HG03457 (cell line): ENCODE results near the gene ZNF423.

Experiments used
- ATAC-seq: cut with Tn5 transposase; IDR thresholded peaks from one replicate; pipeline ENCODE4 v1.9.1; 2021; ENCODE audit warnings: moderate number of reproducible peaks; ENCODE audit not compliant: unreplicated experiment

Gene ZNF423

DNA sequence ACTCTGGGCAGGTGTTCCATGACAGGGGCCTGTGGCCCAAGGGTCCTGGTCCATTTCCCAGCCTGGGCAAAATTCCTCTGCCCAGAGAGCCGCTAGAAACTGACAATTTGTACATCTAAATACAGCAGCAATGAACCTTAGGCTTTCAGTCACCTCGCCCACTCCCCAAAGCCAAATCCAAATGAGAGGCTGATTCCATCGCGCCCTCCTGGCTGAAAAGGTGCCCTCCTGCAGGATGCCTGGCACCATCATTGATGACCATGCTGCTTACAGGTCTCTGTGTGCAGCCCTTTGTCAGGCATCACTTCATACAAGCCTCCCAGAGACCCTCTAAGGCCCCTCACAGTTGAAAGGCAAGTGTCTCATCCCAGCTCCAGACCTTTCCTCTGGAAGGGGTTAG lies 367.6 kb downstream of the ZNF423 start:
- ATAC-seq, result no peak

DNA sequence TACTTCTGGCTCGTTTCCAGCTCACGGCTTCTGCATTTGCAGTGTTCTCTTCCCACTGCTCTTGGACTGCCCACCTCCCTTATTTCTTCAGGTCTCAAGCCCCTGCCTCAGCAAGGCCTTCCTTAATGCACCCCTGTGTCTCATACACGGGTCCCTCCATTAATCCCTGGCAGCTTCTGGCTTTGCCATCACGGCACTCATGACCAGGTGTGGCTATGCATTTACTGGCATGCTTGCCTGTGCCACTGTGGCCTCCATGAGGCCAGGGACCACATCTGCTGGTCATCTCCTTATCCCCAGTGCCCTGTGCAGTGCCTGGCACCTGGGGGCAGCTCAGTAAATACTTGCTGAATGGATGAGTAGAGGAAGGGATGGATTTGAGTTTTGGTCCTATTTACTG lies 368.2 kb downstream of the ZNF423 start:
- no peak for ATAC-seq

DNA sequence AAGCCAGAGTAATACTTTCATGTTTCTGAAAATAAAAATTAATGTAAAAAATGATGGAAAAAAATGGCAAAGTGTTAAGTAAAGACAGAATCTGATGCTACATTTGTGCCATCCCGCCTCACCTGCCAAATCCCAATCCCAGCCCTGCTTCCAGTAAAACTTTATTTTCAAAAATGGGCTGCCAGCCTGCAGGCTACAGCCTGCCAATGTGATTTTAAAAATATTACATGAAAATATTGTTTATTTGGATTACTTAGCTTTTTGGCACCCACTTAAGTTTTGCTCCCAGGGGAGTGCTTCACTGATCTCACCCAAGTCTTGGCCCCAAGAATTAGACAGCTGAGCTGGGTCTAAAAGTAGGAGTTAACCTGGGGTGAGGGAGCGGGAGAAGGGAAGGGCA lies 369.5 kb downstream of the ZNF423 start:
- ATAC-seq, result no peak

DNA sequence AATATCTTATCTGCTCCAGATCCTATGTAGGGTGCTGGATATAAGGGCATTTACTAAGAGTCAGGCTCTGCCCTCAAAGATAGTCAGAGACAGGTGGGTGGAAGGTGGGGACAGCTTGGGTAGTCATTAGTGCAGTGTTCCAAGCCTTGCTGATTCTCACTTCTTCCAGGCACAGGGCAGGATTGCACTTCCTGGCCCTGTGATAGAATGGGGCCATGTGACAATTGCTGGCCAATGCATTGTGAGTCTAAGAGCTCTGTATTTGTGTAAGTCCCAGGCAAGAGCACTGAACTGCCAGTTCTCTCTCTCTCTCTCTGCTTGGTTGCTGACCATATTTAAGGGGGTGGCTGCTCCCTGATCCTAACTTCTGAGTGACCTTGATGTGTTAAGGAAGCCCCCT lies 370.2 kb downstream of the ZNF423 start:
- ATAC-seq, result no peak

DNA sequence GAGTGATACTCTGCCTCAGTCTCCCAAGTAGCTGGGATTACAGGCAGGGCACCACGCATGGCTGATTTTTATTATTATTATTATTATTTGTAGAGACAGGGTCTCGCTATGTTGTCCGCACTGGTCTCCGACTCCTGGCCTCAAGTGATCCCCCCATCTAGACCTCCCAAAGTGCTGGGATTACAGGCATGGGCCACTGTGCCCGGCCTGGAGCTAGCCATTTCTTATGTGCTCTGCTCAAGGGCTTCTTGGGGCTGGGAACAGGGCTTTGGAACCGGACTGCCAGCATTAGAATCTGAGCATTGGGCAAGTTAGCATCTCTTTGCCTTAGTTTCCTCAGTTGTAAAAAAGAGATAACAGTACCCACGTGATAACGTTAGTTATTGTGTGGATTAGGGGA lies 371.0 kb downstream of the ZNF423 start:
- no peak for ATAC-seq

DNA sequence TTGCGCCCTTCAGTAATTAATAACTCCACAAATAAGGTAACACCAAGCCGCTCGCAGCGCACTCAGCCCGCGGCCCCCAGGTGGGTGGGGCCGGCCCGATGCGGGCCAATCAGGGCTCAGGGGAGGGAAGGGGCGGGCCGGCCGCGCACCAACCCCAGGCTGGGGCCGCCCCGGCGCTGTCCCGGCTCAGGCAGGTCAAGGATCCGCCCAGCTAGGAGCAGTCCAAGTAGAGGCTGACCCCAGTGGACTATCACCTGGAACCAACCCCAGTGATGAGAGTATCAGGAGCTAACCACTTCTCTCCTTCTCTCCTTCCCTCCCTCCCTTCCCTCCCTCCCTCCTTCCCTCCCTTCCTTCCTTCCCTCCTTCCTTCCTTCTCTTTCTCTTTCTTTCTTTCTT lies 371.5 kb downstream of the ZNF423 start:
- ATAC-seq, result no peak

DNA sequence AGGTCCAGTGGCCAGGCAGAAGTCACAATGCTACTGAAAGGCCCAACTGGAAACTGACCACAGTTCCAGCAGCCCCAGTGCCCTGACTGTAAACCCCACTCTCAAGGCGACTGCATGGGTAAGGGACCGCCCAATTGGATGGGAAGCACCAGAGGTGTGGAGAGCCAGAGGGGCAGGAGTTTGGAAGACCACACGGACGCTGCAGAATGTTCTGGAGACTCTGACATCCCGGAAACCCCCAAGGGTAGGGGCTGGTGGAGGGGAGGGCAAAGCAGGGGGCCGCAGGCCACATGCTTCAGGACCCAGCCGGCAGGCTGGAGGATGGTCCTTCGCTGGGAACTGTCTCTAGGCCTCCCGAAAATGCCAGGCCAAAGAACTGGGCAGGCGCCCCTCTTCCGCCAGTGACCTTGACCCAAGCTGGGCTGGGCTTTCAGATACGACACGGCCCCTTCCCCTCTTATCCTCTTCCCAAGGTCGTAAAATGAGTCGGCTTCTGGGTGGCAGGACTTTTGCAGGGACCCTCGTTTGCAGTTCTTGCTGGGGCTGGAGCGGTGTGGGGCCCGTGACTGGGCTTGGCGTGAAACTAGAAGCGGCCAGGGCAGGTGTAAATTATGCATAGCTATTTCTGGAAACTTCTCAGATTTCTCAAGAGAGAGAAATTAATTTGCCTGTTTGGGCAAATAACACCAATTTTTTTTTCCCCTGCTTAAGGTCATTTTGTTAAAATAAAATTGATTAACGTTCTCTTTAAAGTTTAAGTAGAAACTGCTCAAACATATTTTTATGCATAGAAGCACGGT lies 372.1 kb downstream of the ZNF423 start:
- no peak for ATAC-seq

DNA sequence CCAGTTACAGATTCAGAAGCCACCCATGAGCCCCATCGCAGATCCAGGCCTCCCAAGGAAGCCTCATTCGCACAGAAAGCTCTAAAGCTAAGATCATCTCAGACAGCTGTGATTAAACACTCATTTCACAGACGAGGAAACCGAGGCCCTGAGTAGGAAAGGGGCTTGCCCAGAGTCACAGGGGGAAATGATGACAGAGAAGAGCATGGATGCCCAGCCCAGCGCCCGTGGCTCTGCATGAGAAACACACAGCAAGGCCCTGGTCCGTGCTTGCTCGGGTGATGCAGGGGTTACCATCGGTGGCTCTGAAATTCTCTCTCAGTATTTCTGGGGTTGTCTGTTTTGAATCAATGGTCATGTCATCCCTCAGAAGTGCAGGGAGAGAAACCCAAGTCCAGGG lies 372.7 kb downstream of the ZNF423 start:
- no peak for ATAC-seq

DNA sequence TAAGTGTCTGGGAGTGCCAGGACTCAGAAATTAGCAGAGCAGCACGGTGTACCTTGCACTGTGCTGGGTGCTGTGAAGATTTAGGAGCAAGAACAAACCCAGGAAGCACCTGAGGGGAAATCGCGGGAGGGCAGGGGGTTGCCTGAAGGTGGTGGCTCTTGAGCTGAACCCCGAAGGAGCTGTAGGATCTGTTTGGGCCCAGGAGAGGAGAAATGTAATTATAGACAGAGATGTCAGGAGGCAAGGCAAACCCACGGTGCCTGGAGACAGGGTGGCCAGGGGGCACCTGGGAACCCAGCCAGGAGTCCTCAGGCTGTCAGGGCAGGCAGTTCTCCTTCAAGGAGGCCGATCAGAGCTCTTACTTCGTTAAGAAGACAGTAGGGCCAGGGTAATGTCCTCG lies 373.2 kb downstream of the ZNF423 start:
- no peak for ATAC-seq

DNA sequence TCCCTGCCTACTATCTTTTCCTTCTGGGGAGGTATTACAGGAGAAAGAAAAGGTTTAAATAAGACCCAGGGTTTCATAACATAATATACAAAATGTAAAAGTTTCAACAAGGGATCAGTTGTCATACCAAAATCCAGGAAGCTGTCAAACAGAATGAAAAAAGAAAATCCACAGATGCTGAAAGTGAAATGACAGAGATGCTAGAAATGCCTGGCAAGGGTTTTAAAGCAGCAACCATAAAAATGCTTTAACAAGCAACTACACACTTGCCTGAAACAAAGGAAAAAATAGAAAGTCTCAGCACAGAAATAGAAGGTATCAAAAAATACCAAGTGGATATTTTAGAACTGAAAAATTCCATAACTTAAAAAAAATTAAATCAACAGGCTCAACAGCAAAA lies 377.3 kb downstream of the ZNF423 start:
- ATAC-seq, result no peak

DNA sequence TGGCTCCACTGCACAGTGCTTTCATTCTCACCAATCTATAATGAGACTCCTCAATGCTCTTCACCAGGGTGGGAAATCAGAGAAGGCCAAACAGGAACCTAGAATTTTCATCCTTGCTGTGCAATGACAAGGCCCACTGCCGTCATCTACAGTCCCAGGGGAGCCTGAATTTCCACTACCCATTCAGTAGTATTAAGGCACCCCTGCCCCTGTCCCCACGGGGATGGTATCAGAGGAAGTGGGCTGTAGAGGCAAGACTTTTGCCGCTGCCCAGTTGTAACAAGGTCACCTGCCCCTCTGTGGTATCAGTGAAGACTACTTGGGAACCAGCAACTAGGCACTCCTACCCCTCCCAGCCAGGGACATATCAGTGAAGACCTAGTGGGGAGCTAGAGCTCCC lies 377.8 kb downstream of the ZNF423 start:
- ATAC-seq, result no peak

DNA sequence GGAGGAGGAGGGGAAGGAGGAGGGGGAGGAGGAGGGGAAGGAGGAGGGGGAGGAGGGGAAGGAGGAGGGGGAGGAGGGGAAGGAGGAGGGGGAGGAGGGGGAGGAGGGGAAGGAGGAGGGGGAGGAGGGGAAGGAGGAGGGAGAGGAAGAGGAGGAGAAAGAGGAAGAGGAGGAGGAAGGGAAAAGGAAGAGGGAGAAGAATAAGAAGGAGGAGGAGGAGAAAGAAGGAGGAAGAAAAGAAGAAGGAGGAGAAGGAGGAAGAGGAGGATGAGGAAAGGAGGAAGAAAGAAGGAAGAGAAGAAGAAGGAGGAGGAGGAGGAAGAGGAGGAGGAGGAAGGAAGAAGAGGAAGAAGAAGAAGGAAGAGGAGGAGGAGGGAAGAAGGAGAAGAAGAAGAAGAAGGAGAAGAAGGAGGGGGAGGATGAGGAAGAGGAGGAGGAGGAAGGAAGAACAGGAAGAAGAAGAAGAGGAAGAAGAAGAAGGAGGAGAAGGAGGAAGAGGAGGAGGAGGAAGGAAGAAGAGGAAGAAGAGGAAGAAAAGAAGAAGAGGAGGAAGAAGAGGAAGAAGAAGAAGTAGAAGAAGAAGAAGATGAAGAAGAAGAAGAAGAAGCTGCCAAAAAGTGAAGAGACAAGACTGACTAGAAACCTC lies 378.5 kb downstream of the ZNF423 start:
- no peak for ATAC-seq

DNA sequence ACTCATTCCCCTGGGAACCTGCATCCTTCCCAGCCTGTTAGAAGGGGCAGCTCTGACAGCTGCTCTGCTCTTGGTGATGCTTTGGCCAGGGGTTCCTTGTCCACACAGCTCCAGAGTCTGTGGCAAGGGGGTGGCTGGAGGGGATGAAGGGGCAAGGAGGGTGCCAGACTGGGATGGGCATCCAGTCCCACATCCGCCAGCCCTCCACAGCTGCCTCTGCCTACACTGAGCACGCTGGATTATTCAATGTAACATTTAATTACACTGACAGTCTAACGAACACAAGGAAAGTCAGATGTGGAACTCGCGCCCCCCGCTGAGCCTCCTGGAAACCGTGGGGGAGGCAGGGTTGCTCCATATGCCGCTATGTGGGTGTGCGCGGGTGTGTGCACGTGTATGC lies 381.2 kb downstream of the ZNF423 start:
- no peak for ATAC-seq

DNA sequence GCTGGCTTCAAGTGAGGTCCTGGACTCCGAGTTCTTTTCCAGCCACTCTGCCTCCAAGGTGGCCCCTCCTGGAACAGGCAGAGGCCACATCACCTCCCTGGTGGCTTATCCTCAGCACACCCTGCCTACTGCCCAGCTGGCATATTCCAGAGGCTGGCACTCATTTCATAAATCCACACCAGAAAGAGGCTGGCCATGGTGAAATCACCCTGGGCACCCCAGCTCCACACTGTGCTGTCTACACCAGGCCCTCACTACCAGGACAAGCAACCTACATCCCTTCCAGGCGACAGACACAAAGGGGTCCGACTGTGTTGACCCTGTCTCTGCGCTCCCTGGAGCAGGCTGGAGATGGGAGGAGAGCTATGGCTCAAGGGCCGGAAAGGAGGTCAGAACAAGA lies 382.1 kb downstream of the ZNF423 start:
- no peak for ATAC-seq

DNA sequence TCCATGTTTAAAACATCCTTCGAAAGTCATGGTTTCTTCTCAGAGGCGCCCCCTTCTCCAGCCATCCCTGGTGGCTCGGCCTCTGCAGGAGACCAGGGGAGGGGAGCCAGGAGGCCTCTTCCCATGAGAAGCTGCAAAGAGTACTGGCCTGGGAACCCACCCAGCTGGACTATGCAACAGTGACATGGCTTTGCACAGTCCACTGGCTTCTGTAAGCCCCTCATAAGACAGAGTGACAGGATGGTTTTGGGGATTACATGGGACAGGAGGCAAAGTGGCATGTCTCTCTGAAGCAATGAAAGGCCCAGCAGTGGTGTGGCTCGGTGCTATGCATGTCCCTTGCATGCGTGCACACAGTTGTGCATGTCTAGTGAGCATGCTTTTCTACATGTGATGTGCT lies 382.8 kb downstream of the ZNF423 start:
- no peak for ATAC-seq

DNA sequence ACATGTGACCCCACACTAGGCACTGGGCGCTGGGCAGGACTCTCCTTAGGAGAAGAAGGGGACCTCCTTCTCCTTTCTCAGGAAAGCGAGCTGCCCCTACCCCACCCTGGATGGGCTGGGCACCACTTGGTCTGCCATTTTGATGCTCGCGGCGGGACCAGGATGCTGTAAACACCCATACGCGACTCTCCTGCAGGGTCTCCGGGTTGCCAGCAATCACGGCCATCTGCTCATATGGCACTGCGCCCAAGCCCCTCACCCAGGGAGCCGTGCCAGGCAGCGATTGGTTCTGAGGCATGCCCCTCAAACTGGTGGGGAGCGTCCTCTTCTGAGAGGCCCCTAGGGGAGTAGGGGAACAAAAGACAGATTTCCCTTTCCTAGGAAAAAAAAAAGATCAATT lies 383.3 kb downstream of the ZNF423 start:
- ATAC-seq, result no peak

DNA sequence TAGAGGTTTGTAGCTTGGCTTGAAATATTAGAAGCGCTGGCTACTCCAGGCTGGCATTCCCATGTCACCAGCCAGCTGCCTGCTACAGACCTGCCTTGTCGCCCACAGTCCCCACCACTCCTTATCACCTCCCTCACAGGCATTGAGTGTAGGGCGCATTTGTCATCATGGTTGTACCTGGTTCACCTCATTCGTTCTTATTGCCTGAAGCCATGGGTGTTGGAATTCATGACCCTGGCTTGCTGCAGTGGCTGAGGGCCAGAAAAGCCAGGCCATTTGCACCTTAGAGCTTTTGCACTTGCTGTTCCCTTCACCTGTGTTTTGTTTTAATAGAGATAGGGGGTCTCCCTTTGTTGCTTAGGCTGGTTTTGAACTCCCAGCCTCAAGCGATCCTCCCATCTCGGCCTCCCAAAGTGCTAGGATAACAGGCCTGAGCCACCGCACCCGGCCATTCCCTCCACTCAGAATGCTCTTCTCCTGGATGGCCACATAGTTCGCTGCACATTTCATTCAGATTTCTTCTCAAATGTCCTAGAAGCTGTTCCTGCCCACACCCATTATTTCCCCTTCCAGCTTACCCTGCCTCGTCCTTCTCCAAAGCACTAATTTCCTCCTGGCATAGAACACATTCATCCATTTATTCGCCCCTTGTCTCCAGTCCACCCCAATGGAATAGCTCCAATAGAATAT lies 384.7 kb downstream of the ZNF423 start:
- ATAC-seq, result no peak

DNA sequence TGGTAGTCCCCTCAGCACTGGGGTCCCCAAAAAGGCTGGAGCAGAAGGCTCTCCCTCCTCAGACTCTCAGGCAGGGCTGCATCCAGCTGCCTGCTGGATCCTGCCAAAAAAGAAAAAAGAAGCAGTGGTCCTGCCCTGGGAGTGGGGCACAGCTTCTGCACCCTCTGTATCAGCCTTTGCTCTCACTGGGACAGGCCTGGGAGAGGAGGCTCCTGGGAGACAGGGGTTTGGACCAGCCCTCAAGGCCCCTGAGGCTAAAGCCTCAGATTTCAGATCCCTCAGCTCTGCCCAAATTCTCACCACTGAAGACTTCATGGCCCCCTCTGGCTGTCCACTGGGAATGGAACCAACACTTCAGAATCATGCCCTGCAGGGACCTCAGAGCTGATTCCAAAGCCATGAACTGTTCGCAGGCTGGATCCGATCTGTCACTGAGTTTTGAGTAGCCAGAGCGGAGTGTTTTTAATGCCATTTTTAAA lies 385.4 kb downstream of the ZNF423 start:
- ATAC-seq, result no peak

DNA sequence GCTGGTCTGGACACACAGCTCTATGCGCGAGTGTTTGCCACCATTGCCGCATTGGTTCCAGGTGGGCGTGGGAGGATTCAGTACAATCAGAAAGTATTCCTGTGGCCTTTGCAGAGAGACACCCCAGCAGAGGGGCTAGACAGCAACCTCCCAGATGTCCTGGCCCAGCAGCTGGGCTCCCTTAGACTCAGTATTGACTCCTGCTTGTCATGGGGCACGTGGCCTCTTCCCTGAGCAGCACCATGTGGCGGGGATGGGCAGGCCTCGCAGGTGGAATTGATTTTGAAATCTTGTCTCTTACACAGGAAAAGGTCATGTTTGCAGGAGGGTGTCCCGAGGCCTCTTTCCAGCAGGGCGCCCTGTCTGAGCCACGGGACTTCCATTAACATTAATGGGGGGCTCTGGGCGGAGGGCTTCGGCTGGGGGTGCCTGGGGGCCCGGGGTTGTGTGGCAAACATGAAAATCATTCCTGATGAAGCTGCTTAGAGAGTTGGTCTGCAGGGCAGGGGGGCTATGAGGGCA lies 385.9 kb downstream of the ZNF423 start:
- no peak for ATAC-seq

DNA sequence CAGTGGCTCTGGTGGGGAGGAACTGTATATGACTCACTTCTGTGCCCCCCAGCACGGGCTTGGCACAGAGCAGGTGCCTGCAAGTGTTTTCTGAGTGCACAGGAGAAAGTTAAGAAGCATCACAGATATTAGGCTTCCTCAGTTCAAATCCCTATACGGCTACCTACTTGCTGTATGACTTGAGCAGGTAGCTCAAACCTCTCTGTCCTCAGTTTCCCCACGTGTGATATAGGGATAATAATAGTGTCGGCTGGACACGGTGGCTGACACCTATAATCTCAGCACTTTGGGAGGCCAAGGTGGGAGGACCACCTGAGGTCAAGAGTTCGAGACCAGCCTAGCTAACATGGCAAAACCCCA lies 386.6 kb downstream of the ZNF423 start:
- ATAC-seq, result no peak

DNA sequence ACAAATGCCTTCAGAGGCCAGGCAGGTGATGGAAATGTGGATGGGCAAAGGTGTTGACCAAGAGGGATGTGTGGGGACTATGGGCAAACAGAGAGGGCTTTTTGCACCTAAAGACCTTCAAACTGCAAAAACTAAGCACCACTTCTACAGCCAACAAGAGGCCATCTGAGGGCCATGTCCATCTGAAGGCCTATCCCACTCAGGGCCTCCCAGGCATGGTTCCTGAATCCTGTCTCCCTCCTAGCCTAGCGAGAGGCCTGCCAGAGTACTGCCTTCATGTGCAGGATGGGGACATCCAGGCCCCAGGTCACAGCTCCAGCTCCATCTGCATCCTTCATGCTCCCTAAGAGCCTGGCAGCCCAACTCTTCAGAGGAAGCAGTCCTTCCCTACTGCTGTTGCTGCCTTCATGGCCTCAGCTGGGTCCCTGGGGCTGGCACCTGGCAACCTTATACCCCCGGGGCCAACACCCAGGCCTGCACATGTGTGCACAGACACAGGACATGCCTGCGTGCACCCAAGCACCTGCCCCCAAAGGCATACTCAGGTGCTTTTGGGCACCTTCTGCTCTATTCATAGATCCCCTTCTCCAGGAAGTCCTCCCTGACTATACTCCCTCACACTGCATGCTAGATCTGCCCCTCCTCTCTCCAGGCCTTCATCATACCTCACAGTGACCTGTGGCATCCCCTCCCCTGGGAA lies 387.2 kb downstream of the ZNF423 start:
- ATAC-seq, result no peak
